Type B pancreatic cell (in vitro differentiated cells): ENCODE data around the gene CARS2. TPM values are rescaled to one million over a fixed set of nuclear protein-coding genes. Genes with fewer than 3 reads are reported as not detected.

Source experiments
- DNase-seq: peaks from one replicate; pipeline ENCODE4 v3.0.0; 2021; ENCODE audit warnings: mixed read lengths; ENCODE audit not compliant: unreplicated experiment; ENCODE audit errors: extremely low spot score
- H3K27ac Mint-ChIP-seq: 2 replicates; pipeline ENCODE4 v1.8.0; 2021; ENCODE audit warnings: mild to moderate bottlenecking, mixed read lengths
- H3K27me3 Mint-ChIP-seq: 2 replicates; pipeline ENCODE4 v1.8.0; 2021; ENCODE audit warnings: mixed read lengths
- H3K36me3 Mint-ChIP-seq: 2 replicates; pipeline ENCODE4 v1.8.0; 2021; ENCODE audit warnings: mixed read lengths
- H3K4me1 Mint-ChIP-seq: one replicate; pipeline ENCODE4 v1.8.0; 2021; ENCODE audit warnings: mixed read lengths; ENCODE audit not compliant: unreplicated experiment
- H3K4me3 Mint-ChIP-seq: 2 replicates; pipeline ENCODE4 v1.8.0; 2021; ENCODE audit warnings: mild to moderate bottlenecking, mixed read lengths
- H3K9me3 Mint-ChIP-seq: 2 replicates; pipeline ENCODE4 v1.8.0; 2021; ENCODE audit warnings: mixed read lengths
- total RNA-seq: library from RNA; stranded (reverse); gene quantifications from 2 replicates; pipeline ENCODE4 v1.2.1, GENCODE V29; 2021; ENCODE audit warnings: low replicate concordance
- TF ChIP-seq, protein P1 (sequence below): fragments of 200-600 bp; sonication (generic); conservative IDR thresholded peaks from 2 replicates; pipeline ENCODE4 v1.5.0; 2021; ENCODE audit warnings: antibody characterized with exemption, mild to moderate bottlenecking

The CARS2 gene
- total RNA-seq, 1 donor from 2014 or later = 73.4 TPM

- H3K4me1 Mint-ChIP-seq = peaks cover 7% of the 10 kb centered on the region
- TF ChIP-seq, protein P1, sequence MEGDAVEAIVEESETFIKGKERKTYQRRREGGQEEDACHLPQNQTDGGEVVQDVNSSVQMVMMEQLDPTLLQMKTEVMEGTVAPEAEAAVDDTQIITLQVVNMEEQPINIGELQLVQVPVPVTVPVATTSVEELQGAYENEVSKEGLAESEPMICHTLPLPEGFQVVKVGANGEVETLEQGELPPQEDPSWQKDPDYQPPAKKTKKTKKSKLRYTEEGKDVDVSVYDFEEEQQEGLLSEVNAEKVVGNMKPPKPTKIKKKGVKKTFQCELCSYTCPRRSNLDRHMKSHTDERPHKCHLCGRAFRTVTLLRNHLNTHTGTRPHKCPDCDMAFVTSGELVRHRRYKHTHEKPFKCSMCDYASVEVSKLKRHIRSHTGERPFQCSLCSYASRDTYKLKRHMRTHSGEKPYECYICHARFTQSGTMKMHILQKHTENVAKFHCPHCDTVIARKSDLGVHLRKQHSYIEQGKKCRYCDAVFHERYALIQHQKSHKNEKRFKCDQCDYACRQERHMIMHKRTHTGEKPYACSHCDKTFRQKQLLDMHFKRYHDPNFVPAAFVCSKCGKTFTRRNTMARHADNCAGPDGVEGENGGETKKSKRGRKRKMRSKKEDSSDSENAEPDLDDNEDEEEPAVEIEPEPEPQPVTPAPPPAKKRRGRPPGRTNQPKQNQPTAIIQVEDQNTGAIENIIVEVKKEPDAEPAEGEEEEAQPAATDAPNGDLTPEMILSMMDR = no peak
- H3K9me3 Mint-ChIP-seq = no peaks in the 10 kb centered on the region
- H3K27ac Mint-ChIP-seq = no peak overlapping the region
- H3K27me3 Mint-ChIP-seq = no peaks in the 10 kb centered on the region
- no peak overlapping the region for H3K4me3 Mint-ChIP-seq
- no peak for DNase-seq
- peaks cover 16% of the 10 kb centered on the region for H3K36me3 Mint-ChIP-seq
Observed at GRCh38 chr13:110683921-110684320, 22.0 kb downstream of the CARS2 start.

DNA sequence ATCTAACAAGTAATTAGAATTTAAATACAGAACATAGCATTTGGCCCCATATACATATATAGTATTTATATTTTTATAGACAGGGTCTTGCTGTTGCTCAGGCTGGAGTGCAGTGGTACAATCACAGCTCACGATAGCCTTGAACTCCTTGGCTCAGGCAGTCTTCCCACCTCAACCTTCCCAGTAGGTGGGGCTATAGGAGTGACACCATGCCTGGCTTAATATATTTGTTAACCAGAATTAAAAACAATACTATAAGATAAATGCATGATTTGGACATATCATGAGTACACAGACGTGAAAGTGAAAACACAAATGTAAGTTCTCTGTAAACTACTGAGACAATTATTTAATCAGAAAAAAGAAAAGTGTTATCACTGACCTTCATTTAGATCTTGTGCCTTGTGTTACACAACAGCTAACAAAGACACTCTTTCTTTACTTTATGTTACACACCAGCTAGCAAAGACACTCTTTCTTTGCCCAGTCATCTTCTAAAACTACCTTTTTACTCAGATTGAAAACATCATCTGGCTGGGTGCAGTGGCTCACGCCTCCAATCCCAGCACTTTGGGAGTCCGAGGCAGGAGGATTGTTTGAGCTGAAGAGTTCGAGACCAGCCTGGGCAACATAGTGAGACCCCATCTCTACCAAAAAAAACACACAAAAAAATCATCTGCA is 22.6 kb downstream of the CARS2 start:
- Mint-ChIP-seq H3K4me1 (peaks cover 7% of the 10 kb centered on the region), H3K4me3 (no peak overlapping the region), H3K27me3 (no peaks in the 10 kb centered on the region), H3K27ac (no peak overlapping the region), H3K36me3 (peaks cover 21% of the 10 kb centered on the region), H3K9me3 (no peaks in the 10 kb centered on the region)
- TF ChIP-seq, protein P1 = peak; percentile 35
- no peak for DNase-seq

DNA sequence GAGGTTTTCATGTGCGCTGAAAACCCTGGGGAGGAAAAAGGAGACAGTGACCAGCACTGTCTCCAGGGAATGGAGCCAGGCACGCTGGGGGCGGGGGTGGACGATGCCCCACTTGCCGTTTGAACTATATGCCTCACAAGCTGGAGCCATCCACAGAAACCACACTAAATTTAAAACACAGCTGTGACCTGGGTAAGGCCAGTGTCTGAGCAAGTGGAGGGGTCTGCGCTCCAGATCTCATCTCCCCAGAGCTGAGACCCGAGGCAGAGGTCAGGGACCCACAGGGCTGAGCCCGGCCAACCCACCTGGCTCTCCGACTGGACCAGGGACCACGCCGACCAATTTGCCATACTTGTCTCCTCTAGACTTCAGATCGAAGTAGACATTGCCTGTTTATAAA is 23.2 kb downstream of the CARS2 start:
- Mint-ChIP-seq H3K27ac (no peak overlapping the region), H3K27me3 (no peaks in the 10 kb centered on the region), H3K36me3 (peaks cover 25% of the 10 kb centered on the region), H3K9me3 (no peaks in the 10 kb centered on the region), H3K4me3 (no peak overlapping the region), H3K4me1 (peaks cover 7% of the 10 kb centered on the region)
- no peak for DNase-seq
- TF ChIP-seq, protein P1 = no peak

DNA sequence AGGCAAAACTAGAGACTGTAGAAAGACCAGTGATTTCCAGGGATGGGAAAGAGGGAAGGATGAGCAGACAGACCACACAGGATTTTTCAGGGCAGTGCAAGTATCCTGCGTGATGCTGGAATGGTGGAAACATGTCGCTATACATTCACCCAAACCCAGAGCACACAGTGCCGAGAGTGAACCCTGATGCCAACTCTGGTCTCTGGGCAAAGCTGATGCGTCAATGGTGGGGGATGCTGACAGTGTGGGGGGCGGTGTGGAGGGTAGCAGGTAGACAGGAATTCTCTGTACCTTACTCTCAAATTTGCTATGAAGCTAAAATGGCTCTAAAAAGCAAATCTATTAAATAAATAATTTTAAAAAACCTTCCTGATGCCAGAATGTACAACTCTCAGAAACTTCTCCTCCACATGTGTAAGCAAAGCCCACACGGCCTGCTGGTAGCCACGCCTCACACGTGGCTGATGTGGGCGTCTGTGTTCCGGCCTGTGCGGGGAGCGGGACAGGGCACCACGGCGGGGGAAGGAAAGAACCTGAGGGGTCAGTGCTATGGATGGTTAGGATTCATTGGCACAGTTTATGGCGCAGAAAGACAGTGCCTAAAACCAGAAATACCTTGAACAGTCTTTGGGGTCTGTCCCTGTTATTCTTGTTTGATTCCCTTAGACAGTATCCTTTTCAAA is 23.9 kb downstream of the CARS2 start:
- no peak overlapping the region for H3K4me3 Mint-ChIP-seq
- H3K27me3 Mint-ChIP-seq = no peaks in the 10 kb centered on the region
- TF ChIP-seq, protein P1 = no peak
- H3K9me3 Mint-ChIP-seq = no peaks in the 10 kb centered on the region
- no peak for DNase-seq
- H3K4me1 Mint-ChIP-seq = peaks cover 7% of the 10 kb centered on the region
- H3K27ac Mint-ChIP-seq = no peak overlapping the region
- peaks cover 25% of the 10 kb centered on the region for H3K36me3 Mint-ChIP-seq

GRCh38 chr13:110680852-110681251 is 25.1 kb downstream of the CARS2 start:
- Mint-ChIP-seq H3K27me3 (no peaks in the 10 kb centered on the region), H3K4me3 (no peak overlapping the region), H3K27ac (no peak overlapping the region), H3K36me3 (peaks cover 30% of the 10 kb centered on the region), H3K9me3 (no peaks in the 10 kb centered on the region), H3K4me1 (peaks cover 7% of the 10 kb centered on the region)
- no peak for DNase-seq
- TF ChIP-seq, protein P1 = peak; percentile 66
